Right lobe of liver (tissue), 4 donors: Measurements from ENCODE around the gene SGCD.

Source experiments
- CTCF ChIP-seq, 4 donors: fragments of 200-600 bp in 3 of 4; fragments of 450-650 bp in 1 of 4; IDR thresholded peaks; one replicate each; pipeline versions ENCODE4 v1.5.1 to v1.8.0; 2016 to 2022; ENCODE audit warnings: antibody characterized with exemption in 4 of 4, mild to moderate bottlenecking in 2 of 4
- POLR2A ChIP-seq: fragments of 450-650 bp; IDR thresholded peaks from one replicate; pipeline ENCODE4 v1.6.1; 2017; ENCODE audit warnings: antibody characterized with exemption, mild to moderate bottlenecking
- donor health status: DM: no; HTN: no; CAD: no.
- donor health status: DM: no; HTN: no; CAD: no.
- donor health status: DM: no; HTN: yes; CAD: no.

DNA sequence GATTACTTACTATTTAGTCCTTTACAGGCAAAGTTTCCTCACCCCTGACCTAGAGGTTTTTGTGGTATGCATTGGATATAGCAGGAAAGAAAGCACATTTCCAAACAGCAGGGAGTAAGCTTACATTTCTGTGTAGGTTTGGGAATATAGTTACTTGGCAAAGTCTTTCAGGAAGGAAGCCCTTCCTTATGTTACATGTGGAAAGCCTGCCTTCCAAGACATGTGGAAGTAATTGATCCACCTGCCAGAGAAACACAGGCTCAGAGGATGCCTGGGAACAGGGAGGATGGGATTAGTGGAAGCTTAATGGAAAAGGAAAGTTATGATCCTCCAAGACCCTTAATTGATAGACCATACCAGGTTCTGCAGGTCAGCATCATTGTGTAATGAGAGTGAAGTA lies 435.8 kb downstream of the SGCD start:
- no peak for TF ChIP-seq POLR2A
- TF ChIP-seq CTCF (IDR thresholded peaks at IDR 0.05), result no peak
